HepG2 (cell line): ENCODE data around the gene TMEM214. TPM values are rescaled to one million over a fixed set of nuclear protein-coding genes. Genes with fewer than 3 reads are reported as not detected.

Experiments used
- FOXP4 ChIP-seq: sonication (generic); formaldehyde crosslinking; IDR thresholded peaks from 2 replicates; pipeline ENCODE4 v1.4.0; 2020; ENCODE audit warnings: missing genetic modification reagents
- KMT2B ChIP-seq: IDR thresholded peaks from 2 replicates; pipeline ENCODE4 v1.6.1; 2016; ENCODE audit warnings: missing genetic modification reagents, missing compliant biosample characterization
- SAP130 ChIP-seq: IDR thresholded peaks from 2 replicates; pipeline ENCODE4 v1.6.1; 2016; ENCODE audit warnings: low read depth
- ZNF619 ChIP-seq: sonication (generic); formaldehyde crosslinking; IDR thresholded peaks from 2 replicates; pipeline ENCODE4 v1.4.0; 2020; ENCODE audit warnings: mild to moderate bottlenecking, missing genetic modification reagents
- polyA plus RNA-seq, 8 experiments: library from polyadenylated mRNA; depleted of rRNA in 3 of 8; stranded (reverse) in 7 of 8; unstranded in 1 of 8; fragments of >200 nt; fragmentation: Illumina TruSeq in 4 of 8; extraction: Trizol in 4 of 8; gene quantifications; 2 replicates each; pipeline versions ENCODE4 v1.2.1 to v1.2.3, GENCODE V29; 2011 to 2016; ENCODE audit warnings: low read depth in 4 of 8, missing spikeins in 1 of 8, mixed read lengths in 1 of 8; ENCODE audit not compliant: insufficient read depth in 1 of 8
- total RNA-seq, 5 experiments: library from RNA; depleted of rRNA; stranded (reverse); fragments of >200 nt; fragmentation: Illumina TruSeq; extraction: Trizol; gene quantifications; 2 replicates each; pipeline ENCODE4 v1.2.3, GENCODE V29; 2016; ENCODE audit warnings: low read depth in 1 of 5
- TF ChIP-seq, protein P1 (sequence below): sonication (generic); formaldehyde crosslinking; IDR thresholded peaks from one replicate; pipeline ENCODE4 v1.5.1; 2020; ENCODE audit warnings: mild to moderate bottlenecking, missing genetic modification reagents; ENCODE audit errors: not compliant biosample characterization
- TF ChIP-seq, protein P2 (sequence below): IDR thresholded peaks from 2 replicates; pipeline ENCODE4 v1.6.1; 2016; ENCODE audit warnings: missing genetic modification reagents, missing compliant biosample characterization
- TF ChIP-seq, protein P3 (sequence below): sonication (generic); formaldehyde crosslinking; IDR thresholded peaks from 2 replicates; pipeline ENCODE4 v1.4.0; 2020; ENCODE audit warnings: mild to moderate bottlenecking, missing genetic modification reagents

TMEM214 gene
- total and polyA plus RNA-seq, 2 of the 13 experiments (the other 11 are each of a cell fraction or from before 2014, with no cell fraction given) = 58.3 to 132 TPM

- TF ChIP-seq, protein P1, sequence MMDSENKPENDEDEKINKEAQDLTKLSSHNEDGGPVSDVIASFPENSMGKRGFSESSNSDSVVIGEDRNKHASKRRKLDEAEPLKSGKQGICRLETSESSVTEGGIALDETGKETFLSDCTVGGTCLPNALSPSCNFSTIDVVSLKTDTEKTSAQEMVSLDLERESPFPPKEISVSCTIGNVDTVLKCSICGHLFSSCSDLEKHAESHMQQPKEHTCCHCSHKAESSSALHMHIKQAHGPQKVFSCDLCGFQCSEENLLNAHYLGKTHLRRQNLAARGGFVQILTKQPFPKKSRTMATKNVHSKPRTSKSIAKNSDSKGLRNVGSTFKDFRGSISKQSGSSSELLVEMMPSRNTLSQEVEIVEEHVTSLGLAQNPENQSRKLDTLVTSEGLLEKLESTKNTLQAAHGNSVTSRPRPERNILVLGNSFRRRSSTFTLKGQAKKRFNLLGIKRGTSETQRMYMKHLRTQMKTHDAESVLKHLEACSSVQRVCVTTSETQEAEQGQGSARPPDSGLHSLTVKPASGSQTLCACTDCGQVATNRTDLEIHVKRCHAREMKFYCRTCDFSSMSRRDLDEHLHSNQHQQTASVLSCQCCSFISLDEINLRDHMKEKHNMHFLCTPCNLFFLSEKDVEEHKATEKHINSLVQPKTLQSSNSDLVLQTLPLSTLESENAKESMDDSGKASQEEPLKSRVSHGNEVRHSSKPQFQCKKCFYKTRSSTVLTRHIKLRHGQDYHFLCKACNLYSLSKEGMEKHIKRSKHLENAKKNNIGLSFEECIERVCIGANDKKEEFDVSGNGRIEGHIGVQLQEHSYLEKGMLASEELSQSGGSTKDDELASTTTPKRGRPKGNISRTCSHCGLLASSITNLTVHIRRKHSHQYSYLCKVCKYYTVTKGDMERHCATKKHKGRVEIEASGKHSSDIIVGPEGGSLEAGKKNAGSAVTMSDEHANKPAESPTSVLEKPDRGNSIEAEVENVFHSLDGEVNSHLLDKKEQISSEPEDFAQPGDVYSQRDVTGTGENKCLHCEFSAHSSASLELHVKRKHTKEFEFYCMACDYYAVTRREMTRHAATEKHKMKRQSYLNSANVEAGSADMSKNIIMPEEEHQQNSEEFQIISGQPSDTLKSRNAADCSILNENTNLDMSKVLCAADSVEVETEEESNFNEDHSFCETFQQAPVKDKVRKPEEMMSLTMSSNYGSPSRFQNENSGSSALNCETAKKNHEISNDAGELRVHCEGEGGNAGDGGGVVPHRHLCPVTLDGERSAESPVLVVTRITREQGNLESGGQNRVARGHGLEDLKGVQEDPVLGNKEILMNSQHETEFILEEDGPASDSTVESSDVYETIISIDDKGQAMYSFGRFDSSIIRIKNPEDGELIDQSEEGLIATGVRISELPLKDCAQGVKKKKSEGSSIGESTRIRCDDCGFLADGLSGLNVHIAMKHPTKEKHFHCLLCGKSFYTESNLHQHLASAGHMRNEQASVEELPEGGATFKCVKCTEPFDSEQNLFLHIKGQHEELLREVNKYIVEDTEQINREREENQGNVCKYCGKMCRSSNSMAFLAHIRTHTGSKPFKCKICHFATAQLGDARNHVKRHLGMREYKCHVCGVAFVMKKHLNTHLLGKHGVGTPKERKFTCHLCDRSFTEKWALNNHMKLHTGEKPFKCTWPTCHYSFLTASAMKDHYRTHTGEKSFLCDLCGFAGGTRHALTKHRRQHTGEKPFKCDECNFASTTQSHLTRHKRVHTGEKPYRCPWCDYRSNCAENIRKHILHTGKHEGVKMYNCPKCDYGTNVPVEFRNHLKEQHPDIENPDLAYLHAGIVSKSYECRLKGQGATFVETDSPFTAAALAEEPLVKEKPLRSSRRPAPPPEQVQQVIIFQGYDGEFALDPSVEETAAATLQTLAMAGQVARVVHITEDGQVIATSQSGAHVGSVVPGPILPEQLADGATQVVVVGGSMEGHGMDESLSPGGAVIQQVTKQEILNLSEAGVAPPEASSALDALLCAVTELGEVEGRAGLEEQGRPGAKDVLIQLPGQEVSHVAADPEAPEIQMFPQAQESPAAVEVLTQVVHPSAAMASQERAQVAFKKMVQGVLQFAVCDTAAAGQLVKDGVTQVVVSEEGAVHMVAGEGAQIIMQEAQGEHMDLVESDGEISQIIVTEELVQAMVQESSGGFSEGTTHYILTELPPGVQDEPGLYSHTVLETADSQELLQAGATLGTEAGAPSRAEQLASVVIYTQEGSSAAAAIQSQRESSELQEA (CRISPR knock-in tag) = peak; percentile 83
- TF ChIP-seq FOXP4 (CRISPR knock-in tag) (0 out of 2 replicates have a peak, but pooled peaks have one; percentile 10), SAP130 (CRISPR knock-in tag) (no peak; the same call in 1 of the 2 replicates), KMT2B (no peak; the same call in 1 of the 2 replicates), ZNF619 (CRISPR knock-in tag) (peak; percentile 25; the same call in 1 of the 2 replicates)
- TF ChIP-seq, protein P2, sequence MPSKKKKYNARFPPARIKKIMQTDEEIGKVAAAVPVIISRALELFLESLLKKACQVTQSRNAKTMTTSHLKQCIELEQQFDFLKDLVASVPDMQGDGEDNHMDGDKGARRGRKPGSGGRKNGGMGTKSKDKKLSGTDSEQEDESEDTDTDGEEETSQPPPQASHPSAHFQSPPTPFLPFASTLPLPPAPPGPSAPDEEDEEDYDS (CRISPR knock-in tag) = peak; percentile 35; the same call in 1 of the 2 replicates
- TF ChIP-seq, protein P3, sequence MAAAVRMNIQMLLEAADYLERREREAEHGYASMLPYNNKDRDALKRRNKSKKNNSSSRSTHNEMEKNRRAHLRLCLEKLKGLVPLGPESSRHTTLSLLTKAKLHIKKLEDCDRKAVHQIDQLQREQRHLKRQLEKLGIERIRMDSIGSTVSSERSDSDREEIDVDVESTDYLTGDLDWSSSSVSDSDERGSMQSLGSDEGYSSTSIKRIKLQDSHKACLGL (CRISPR knock-in tag) = 0 out of 2 replicates have a peak, but pooled peaks have one; percentile 7
Measured at GRCh38 chr2:27071990-27072830, 39.4 kb downstream of the TMEM214 start (continued).
